B cell (primary cell): ENCODE measurements around the gene MAN2A1. TPM values are rescaled to one million over a fixed set of nuclear protein-coding genes. Genes with fewer than 3 reads are reported as not detected.

Experiments used
- ATAC-seq: fragments of 200-7000 bp; cut with Tn5 transposase; one replicate; pipeline ENCODE4 v1.10.0; 2021; ENCODE audit warnings: low read depth, mild to moderate bottlenecking, moderate number of reproducible peaks, moderate library complexity
- CTCF ChIA-PET: fragments of 350-600 bp; sonication (Branson Sonifier 250); formaldehyde crosslinking; loops from one replicate; lab custom pipeline; 2021; ENCODE audit warnings: antibody characterized with exemption, inconsistent platforms; lab: Charles Lee
- POLR2A ChIA-PET: fragments of 350-600 bp; sonication (Branson Sonifier 250); formaldehyde crosslinking; loops from one replicate; lab custom pipeline; 2021; ENCODE audit warnings: antibody characterized with exemption; lab: Charles Lee
- DNase-seq: peaks from one replicate; pipeline ENCODE4 v3.0.0; 2013
- H2AFZ ChIP-seq: 2 replicates; pipeline ENCODE4 v1.6.1; 2012; ENCODE audit warnings: mild to moderate bottlenecking, low read depth, low read length; ENCODE audit not compliant: insufficient read depth, poor library complexity, severe bottlenecking
- H3K27ac ChIP-seq, 2 donors: 1 replicate in 1 of 2; 2 replicates in 1 of 2; pipeline ENCODE4 v1.5.1; 2012 to 2013; ENCODE audit warnings: low read length in 2 of 2, mild to moderate bottlenecking in 2 of 2, moderate library complexity in 1 of 2
- H3K27me3 ChIP-seq, 4 experiments: fragments of 200-600 bp in 1 of 4; sonication (generic) in 1 of 4; replicated peaks in 1 of 4; 1 replicate in 2 of 4; 2 replicates in 2 of 4; pipeline versions ENCODE4 v1.6.1 to v1.7.0; 2013 to 2016; ENCODE audit warnings: low read length in 3 of 4, mild to moderate bottlenecking in 2 of 4, mixed read lengths in 1 of 4, moderate library complexity in 1 of 4; ENCODE audit not compliant: insufficient read depth in 4 of 4, control insufficient read depth in 3 of 4; ENCODE audit errors: control extremely low read depth in 1 of 4
- H3K36me3 ChIP-seq, 2 experiments: replicated peaks in 1 of 2; 1 replicate in 1 of 2; 2 replicates in 1 of 2; pipeline versions ENCODE4 v1.6.1 to v1.7.1; 2013; ENCODE audit warnings: low read length in 1 of 2; ENCODE audit not compliant: insufficient read depth in 2 of 2, control insufficient read depth in 1 of 2; ENCODE audit errors: control extremely low read depth in 1 of 2, extremely low read depth in 1 of 2
- H3K4me1 ChIP-seq, 2 donors: fragments of 200-600 bp in 1 of 2; sonication (generic) in 1 of 2; 1 replicate in 1 of 2; 2 replicates in 1 of 2; pipeline versions ENCODE4 v1.5.1 to v1.6.1; 2013 to 2017; ENCODE audit warnings: low read length in 2 of 2; ENCODE audit not compliant: control insufficient read depth in 2 of 2, insufficient read depth in 2 of 2
- H3K4me2 ChIP-seq: replicated peaks from 2 replicates; pipeline ENCODE3; 2012; ENCODE audit warnings: mild to moderate bottlenecking, low read depth, low read length; ENCODE audit not compliant: poor library complexity, severe bottlenecking
- H3K4me3 ChIP-seq, 5 experiments: fragments of 200-600 bp in 1 of 5; sonication (generic) in 1 of 5; 1 replicate in 3 of 5; 2 replicates in 2 of 5; pipeline versions ENCODE4 v1.5.1 to v1.7.0; 2011 to 2016; ENCODE audit warnings: low read length in 4 of 5, mild to moderate bottlenecking in 4 of 5, low read depth in 2 of 5, control low read depth in 1 of 5, moderate library complexity in 1 of 5; ENCODE audit not compliant: insufficient read depth in 1 of 5; ENCODE audit errors: control extremely low read depth in 1 of 5, extremely low read depth in 1 of 5
- H3K79me2 ChIP-seq: fragments of 200-600 bp; sonication (generic); one replicate; pipeline ENCODE4 v1.6.0; 2016; ENCODE audit warnings: low read length; ENCODE audit not compliant: control insufficient read depth, insufficient read depth
- H3K9ac ChIP-seq: fragments of 200-600 bp; sonication (generic); 2 replicates; pipeline ENCODE4 v1.6.1; 2017; ENCODE audit warnings: mild to moderate bottlenecking, low read length, moderate library complexity
- H3K9me3 ChIP-seq, 3 donors: one replicate each; pipeline versions ENCODE4 v1.6.1 to v1.7.1; 2013; ENCODE audit warnings: low read length in 2 of 3; ENCODE audit not compliant: control insufficient read depth in 2 of 3, insufficient read depth in 1 of 3; ENCODE audit errors: control extremely low read depth in 1 of 3
- H4K20me1 ChIP-seq: 2 replicates; pipeline ENCODE4 v1.6.0; 2012; ENCODE audit warnings: mild to moderate bottlenecking, low read length; ENCODE audit not compliant: insufficient read depth, control insufficient read depth, poor library complexity, severe bottlenecking
- H3K27ac Mint-ChIP-seq: one replicate; pipeline ENCODE4 v1.8.0; 2021; ENCODE audit warnings: mixed read lengths
- H3K27me3 Mint-ChIP-seq: one replicate; pipeline ENCODE4 v1.8.0; 2021; ENCODE audit warnings: mixed read lengths
- H3K4me1 Mint-ChIP-seq: one replicate; pipeline ENCODE4 v1.8.0; 2021; ENCODE audit warnings: mixed read lengths
- H3K4me3 Mint-ChIP-seq: one replicate; pipeline ENCODE4 v1.8.0; 2021; ENCODE audit warnings: mixed read lengths
- H3K9me3 Mint-ChIP-seq: one replicate; pipeline ENCODE4 v1.8.0; 2022; ENCODE audit warnings: mixed read lengths; ENCODE audit not compliant: insufficient read depth
- EZH2 ChIP-seq: IDR thresholded peaks from 2 replicates; pipeline ENCODE4 v1.6.1; 2012; ENCODE audit warnings: borderline replicate concordance, low read depth, mild to moderate bottlenecking, moderate library complexity, low read length; ENCODE audit not compliant: insufficient read depth, poor library complexity, severe bottlenecking
- WGBS: methylation state at CpG from one replicate; pipeline ENCODE4 v1.1.5; 2013; ENCODE audit warnings: missing lambda C conversion rate; ENCODE audit not compliant: insufficient coverage; 5-methylcytosine and 5-hydroxymethylcytosine counted together
- intact Hi-C: fragments of 100-400 bp; cut with micrococcal nuclease; formaldehyde crosslinking; loops from one replicate; pipeline ENCODE4 v1.10.0; 2022
- polyA plus RNA-seq: library from polyadenylated mRNA; depleted of rRNA; stranded (reverse); fragments of >200 nt; gene quantifications from 2 replicates; pipeline ENCODE4 v1.2.3, GENCODE V29; 2012
- total RNA-seq, 2 donors: library from RNA; stranded (reverse); fragments of 120-200 nt in 1 of 2; gene quantifications; 1 replicate in 1 of 2; 2 replicates in 1 of 2; pipeline versions ENCODE4 v1.2.3 to v1.2.4, GENCODE V29; 2013 to 2022
- TF ChIP-seq, protein P1 (sequence below): fragments of 200-600 bp; IDR thresholded peaks from one replicate; pipeline ENCODE4 v1.8.0; 2022; ENCODE audit warnings: antibody characterized with exemption, mild to moderate bottlenecking

Gene MAN2A1
- total and polyA plus RNA-seq, 2 donors (not counting 1 experiment from before 2014, with no cell fraction given): 12.7 to 55.0 TPM

DNA sequence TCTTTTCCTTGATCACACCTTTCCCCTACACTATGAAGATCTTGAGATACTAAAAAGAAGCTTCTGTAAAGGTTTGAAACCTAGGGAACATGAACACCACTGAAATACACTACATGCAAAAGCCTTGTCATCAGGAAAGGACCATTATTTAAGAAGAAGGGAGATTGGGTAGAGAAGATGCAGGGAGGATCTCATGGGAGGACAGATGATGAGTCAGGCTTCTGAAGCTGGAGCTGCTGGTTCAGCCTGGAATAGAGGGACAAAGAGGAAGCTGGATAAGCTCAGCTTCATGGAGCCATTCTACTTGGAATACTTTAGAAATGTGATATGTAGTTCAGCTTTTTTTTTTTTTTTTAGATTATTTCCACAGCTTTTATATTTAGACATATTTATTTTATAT lies 169.8 kb downstream of the MAN2A1 start:
- H3K27ac ChIP-seq: no peak overlapping the region
- TF ChIP-seq, protein P1, sequence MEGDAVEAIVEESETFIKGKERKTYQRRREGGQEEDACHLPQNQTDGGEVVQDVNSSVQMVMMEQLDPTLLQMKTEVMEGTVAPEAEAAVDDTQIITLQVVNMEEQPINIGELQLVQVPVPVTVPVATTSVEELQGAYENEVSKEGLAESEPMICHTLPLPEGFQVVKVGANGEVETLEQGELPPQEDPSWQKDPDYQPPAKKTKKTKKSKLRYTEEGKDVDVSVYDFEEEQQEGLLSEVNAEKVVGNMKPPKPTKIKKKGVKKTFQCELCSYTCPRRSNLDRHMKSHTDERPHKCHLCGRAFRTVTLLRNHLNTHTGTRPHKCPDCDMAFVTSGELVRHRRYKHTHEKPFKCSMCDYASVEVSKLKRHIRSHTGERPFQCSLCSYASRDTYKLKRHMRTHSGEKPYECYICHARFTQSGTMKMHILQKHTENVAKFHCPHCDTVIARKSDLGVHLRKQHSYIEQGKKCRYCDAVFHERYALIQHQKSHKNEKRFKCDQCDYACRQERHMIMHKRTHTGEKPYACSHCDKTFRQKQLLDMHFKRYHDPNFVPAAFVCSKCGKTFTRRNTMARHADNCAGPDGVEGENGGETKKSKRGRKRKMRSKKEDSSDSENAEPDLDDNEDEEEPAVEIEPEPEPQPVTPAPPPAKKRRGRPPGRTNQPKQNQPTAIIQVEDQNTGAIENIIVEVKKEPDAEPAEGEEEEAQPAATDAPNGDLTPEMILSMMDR: no peak
- H4K20me1 ChIP-seq: no peaks in the 10 kb centered on the region
- H3K9me3 ChIP-seq: no peaks in the 10 kb centered on the region
- H3K36me3 ChIP-seq: peaks cover 3 to 82% of the 10 kb centered on the region in 2 experiments
- no peaks in the 10 kb centered on the region for H3K27me3 ChIP-seq
- Mint-ChIP-seq H3K27me3 (no peaks in the 10 kb centered on the region), H3K27ac (no peak overlapping the region), H3K4me3 (no peak overlapping the region), H3K9me3 (no peaks in the 10 kb centered on the region), H3K4me1 (no peaks in the 10 kb centered on the region)
- intact Hi-C loops: no loop called here
- CTCF ChIA-PET: no interaction called here
- POLR2A ChIA-PET: no interaction called here
- no peak overlapping the region for H3K9ac ChIP-seq
- no peak overlapping the region for H3K4me2 ChIP-seq
- no peak overlapping the region for H2AFZ ChIP-seq
- no peaks in the 10 kb centered on the region for H3K79me2 ChIP-seq
- no peaks in the 10 kb centered on the region for H3K4me1 ChIP-seq
- DNase-seq (no peak), ATAC-seq (no peak)
- H3K4me3 ChIP-seq: no peak overlapping the region

DNA sequence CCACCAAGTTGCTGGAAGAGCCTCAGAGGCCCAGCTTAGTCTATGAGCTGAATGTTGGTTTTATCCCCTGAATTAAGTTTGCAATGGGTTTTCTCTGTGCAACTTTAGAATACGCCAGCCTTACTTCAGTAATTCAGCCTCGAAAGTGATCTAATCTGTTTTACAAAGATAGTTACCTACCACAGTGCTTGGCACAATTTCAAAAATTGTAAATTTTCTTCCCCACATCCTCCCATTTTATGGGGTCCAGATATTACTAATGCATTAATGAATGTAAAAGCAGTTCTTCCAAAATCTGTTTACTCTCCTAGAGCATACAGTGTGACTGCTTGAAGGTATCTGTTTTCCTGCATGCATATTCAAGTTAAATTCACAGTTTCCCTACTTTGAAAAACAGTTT lies 172.6 kb downstream of the MAN2A1 start:
- Mint-ChIP-seq H3K4me3 (no peak overlapping the region), H3K4me1 (peaks cover 2% of the 10 kb centered on the region), H3K27me3 (no peaks in the 10 kb centered on the region), H3K9me3 (no peaks in the 10 kb centered on the region), H3K27ac (no peak overlapping the region)
- H3K4me2 ChIP-seq: no peak overlapping the region
- ATAC-seq: no peak
- POLR2A ChIA-PET: no interaction called here
- intact Hi-C loops: no loop called here
- no peak overlapping the region for H3K9ac ChIP-seq
- WGBS: no CpG with 5 or more reads among the region's 2 CpGs
- no peak overlapping the region for H3K27ac ChIP-seq
- CTCF ChIA-PET: no interaction called here
- no peak overlapping the region for H2AFZ ChIP-seq
- no peaks in the 10 kb centered on the region for H3K4me1 ChIP-seq
- H3K27me3 ChIP-seq: no peaks in the 10 kb centered on the region
- H3K36me3 ChIP-seq: peaks cover 3 to 85% of the 10 kb centered on the region in 2 experiments
- no peak overlapping the region for H3K4me3 ChIP-seq
- no peaks in the 10 kb centered on the region for H3K9me3 ChIP-seq
- TF ChIP-seq EZH2: no peak
- TF ChIP-seq, protein P1: no peak
- no peak for DNase-seq
- no peaks in the 10 kb centered on the region for H4K20me1 ChIP-seq
- no peaks in the 10 kb centered on the region for H3K79me2 ChIP-seq
